Tibial artery (tissue), 4 donors: ENCODE results near the gene ERVH48-1.
"Not testable (repeated sequence)": the region's sequence is repeated elsewhere in the genome, so short reads cannot be mapped to it uniquely, and the experiment has no call there.

ENCODE experiments used
- DNase-seq, 2 donors: peaks; one replicate each; pipeline ENCODE4 v3.0.0-alpha.2; 2019
- H3K27ac ChIP-seq, 2 donors: fragments of 200-600 bp; sonication (generic) in 1 of 2; 1 replicate in 1 of 2; 2 replicates in 1 of 2; pipeline ENCODE4 v1.5.1; 2018 to 2019; ENCODE audit warnings: mild to moderate bottlenecking in 1 of 2
- H3K27me3 ChIP-seq, 2 donors: fragments of 200-600 bp; sonication (generic) in 1 of 2; one replicate each; pipeline versions ENCODE4 v1.5.1 to v1.6.0; 2016 to 2019
- H3K36me3 ChIP-seq, 3 donors: fragments of 200-600 bp; sonication (generic) in 2 of 3; one replicate each; pipeline ENCODE4 v1.5.1; 2016 to 2019; ENCODE audit warnings: mild to moderate bottlenecking in 2 of 3
- H3K4me1 ChIP-seq, 4 donors: fragments of 200-600 bp; sonication (generic) in 2 of 4; 1 replicate in 3 of 4; 2 replicates in 1 of 4; pipeline ENCODE4 v1.5.1; 2016 to 2019
- H3K4me3 ChIP-seq, 2 donors: fragments of 200-600 bp; sonication (generic) in 1 of 2; 1 replicate in 1 of 2; 2 replicates in 1 of 2; pipeline ENCODE4 v1.5.1; 2018 to 2019; ENCODE audit warnings: mild to moderate bottlenecking in 2 of 2
- H3K9me3 ChIP-seq, 3 donors: fragments of 200-600 bp; sonication (generic) in 1 of 3; one replicate each; pipeline ENCODE4 v1.5.1; 2016 to 2019
- intact Hi-C: fragments of 100-400 bp; cut with DNase I; formaldehyde crosslinking; loops from one replicate; pipeline ENCODE4 v1.15.0; 2023; ENCODE audit warnings: low total_unique reads
- TF ChIP-seq, protein P1 (sequence below), 2 experiments: fragments of 200-600 bp in 1 of 2; fragments of 450-650 bp in 1 of 2; IDR thresholded peaks; one replicate each; pipeline ENCODE4 v1.5.1; 2017 to 2019; ENCODE audit warnings: antibody characterized with exemption in 2 of 2, mild to moderate bottlenecking in 1 of 2, moderate library complexity in 1 of 2

Gene ERVH48-1

DNA sequence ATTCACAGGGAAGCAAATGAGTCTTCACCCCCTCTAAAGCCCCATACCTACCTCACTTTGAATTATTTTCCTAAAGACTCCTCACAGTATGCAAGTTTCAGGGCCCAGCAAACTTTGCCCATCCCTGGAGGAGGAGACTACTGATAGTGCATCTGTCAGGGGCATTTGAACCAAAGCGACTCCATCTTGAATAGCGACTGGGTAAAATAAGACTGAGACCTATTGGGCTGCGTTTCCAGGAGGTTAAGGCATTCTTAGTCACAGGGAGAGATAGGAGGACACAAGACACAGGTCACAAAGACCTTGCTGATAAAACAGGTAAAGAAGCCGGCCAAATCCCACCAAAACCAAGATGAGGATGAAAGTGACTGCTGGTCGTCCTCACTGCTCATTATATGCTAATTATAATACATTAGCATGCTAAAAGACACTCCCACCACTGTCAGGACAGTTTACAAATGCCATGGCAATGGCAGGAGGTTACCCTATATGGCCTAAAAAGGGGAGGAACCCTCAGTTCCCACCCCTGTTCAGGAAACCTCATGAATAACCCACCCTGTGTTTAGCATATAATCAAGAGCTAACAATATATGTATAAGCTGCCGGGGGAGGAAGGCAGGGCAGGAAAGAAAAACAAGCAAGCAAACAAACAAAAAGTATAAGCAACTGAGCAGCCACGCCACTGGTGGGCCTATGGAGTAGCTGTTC is 45.7 kb upstream of the ERVH48-1 start:
- Histone ChIP-seq H3K4me1 (peaks cover 0 to 10% (median 3%) of the 10 kb centered on the region in 4 donors), H3K9me3 (no peaks in the 10 kb centered on the region), H3K27ac (no peak overlapping the region), H3K36me3 (no peaks in the 10 kb centered on the region), H3K27me3 (no peaks in the 10 kb centered on the region), H3K4me3 (no peak overlapping the region)
- TF ChIP-seq, protein P1, sequence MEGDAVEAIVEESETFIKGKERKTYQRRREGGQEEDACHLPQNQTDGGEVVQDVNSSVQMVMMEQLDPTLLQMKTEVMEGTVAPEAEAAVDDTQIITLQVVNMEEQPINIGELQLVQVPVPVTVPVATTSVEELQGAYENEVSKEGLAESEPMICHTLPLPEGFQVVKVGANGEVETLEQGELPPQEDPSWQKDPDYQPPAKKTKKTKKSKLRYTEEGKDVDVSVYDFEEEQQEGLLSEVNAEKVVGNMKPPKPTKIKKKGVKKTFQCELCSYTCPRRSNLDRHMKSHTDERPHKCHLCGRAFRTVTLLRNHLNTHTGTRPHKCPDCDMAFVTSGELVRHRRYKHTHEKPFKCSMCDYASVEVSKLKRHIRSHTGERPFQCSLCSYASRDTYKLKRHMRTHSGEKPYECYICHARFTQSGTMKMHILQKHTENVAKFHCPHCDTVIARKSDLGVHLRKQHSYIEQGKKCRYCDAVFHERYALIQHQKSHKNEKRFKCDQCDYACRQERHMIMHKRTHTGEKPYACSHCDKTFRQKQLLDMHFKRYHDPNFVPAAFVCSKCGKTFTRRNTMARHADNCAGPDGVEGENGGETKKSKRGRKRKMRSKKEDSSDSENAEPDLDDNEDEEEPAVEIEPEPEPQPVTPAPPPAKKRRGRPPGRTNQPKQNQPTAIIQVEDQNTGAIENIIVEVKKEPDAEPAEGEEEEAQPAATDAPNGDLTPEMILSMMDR (IDR thresholded peaks at IDR 0.05) = no peak
- intact Hi-C loops = loop anchor here (10.0 kb wide), 2 partner anchors 46 to 76 kb away; partner anchors contain the start of genes ERVH48-1 and NDUFV3
- no peak for DNase-seq

DNA sequence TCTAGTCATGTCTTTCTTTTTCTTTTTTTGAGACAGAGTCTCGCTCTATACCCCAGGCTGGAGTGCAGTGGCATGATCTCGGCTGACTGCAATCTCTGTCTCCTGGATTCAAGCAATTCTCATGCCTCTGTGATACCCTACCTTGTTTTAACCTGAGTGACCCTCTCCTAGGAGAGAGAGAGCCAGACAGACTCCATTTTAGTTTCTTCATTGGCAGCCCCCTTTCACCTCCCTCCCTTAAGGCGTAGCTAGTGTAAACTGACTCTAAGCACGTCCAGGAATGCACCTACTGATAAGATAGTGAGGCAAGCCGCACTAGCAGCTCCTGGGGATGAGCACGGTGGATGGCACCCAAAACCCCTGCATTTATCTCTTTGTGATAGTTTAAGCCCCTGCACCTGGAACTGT is 43.8 kb upstream of the ERVH48-1 start:
- Histone ChIP-seq H3K4me1 (peaks cover 0 to 7% (median 3%) of the 10 kb centered on the region in 4 donors), H3K27me3 (no peaks in the 10 kb centered on the region), H3K9me3 (no peaks in the 10 kb centered on the region), H3K27ac (no peak overlapping the region), H3K4me3 (no peak overlapping the region), H3K36me3 (no peaks in the 10 kb centered on the region)
- TF ChIP-seq, protein P1 (IDR thresholded peaks at IDR 0.05) = no peak
- DNase-seq = no peak
- intact Hi-C loops = no loop called here

DNA sequence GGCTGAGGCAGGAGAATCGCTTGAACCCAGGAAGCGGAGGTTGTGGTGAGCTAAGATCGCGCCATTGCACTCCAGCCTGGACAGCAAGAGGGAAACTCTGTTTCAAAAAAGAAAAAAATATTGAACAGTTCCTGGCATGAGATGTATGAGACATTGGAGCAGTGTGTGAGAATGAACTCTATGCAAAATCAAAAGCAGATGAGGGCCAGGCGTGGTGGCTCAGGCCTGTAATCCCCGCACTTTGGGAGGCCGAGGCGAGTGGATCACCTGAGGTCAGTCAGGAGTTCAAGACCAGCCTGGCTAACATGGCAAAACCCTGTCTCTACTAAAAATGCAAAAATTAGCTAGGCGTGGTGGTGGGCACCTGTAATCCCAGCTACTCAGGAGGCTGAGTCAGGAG is 42.2 kb upstream of the ERVH48-1 start:
- H3K4me3 ChIP-seq, DNase-seq, intact Hi-C loops: not testable (repeated sequence)

DNA sequence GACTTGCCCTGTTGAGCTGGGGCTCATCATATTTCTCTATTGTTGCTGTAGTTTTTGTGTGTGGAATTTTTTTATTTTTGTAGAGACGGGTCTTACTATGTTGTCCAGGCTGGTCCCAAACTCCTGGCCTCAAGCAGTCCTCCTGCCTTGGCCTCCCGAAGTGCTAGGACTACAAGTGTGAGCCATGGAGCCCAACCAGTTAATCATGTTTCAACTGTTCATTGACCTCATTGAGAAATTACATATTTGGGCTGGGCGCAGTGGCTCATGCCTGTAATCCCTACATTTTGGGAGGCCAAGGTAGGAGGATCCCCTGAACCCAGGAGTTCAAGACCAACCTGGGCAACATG is 39.8 kb upstream of the ERVH48-1 start:
- intact Hi-C loops = no loop called here
- Histone ChIP-seq H3K36me3 (no peaks in the 10 kb centered on the region), H3K27ac (no peak overlapping the region), H3K9me3 (no peaks in the 10 kb centered on the region), H3K4me1 (no peaks in the 10 kb centered on the region), H3K27me3 (no peaks in the 10 kb centered on the region), H3K4me3 (no peak overlapping the region)
- DNase-seq = no peak
- TF ChIP-seq, protein P1 (IDR thresholded peaks at IDR 0.05) = no peak

More for the DNA sequence above, 42.2 kb upstream of the ERVH48-1 start:
- H3K27ac ChIP-seq, H3K27me3 ChIP-seq, H3K4me1 ChIP-seq, H3K36me3 ChIP-seq, H3K9me3 ChIP-seq: not testable (repeated sequence)

DNA sequence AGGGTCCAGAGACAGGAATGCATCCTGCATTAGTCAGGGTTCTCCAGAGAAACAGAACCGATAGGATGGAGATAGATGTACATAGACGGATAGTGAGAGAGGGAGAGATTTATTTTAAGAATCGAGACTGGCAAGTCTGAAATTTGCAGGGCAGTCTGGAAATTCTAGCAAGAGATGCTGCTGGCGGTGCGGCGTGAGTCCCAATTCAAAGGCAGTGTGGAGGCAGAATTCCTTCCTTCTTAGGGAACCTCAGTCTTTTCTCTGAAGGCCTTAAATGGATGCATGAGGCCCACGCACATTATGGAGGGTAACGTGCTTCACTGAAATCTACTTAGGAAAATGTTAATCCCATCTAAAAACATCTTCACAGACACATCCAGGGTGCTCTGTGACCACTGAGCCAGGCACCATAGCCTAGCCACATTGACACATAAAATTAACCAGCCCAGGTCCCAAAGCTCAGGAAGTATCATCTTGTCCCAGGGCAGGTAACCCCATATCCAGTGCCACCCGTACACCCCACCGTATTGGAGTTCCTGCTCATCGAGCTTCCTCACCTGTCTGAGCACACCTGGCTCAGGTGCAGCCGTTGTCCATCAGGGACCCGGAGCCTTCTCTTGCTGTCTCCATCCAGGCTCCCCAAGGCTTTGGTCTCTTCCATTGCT is 39.2 kb upstream of the ERVH48-1 start:
- Histone ChIP-seq H3K36me3 (no peaks in the 10 kb centered on the region), H3K4me3 (no peak overlapping the region), H3K9me3 (no peaks in the 10 kb centered on the region), H3K4me1 (no peaks in the 10 kb centered on the region), H3K27me3 (no peaks in the 10 kb centered on the region), H3K27ac (no peak overlapping the region)
- intact Hi-C loops = no loop called here
- DNase-seq = no peak
- TF ChIP-seq, protein P1 (IDR thresholded peaks at IDR 0.05) = no peak

DNA sequence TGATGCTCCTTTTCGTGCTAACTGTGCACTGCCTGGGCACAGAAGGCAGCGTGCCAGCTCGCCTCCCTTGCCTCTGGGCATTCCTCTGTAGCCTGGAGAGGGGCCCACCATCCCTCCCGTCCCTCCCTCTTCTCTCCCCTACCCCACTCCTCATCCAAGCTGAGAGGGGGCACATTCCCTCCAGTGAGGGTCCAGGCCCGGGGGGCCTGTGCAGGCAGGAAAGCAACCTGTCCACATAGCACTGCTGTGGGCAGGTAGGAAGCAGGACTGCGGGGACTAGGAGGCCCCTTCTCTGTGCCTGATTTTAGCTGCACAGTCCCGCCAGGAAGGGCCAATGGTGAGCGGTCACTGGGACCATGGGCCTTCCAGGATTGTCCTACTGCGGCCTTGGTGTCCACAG is 38.7 kb upstream of the ERVH48-1 start:
- intact Hi-C loops = no loop called here
- H3K36me3 ChIP-seq = no peaks in the 10 kb centered on the region
- no peaks in the 10 kb centered on the region for H3K4me1 ChIP-seq
- H3K9me3 ChIP-seq = no peaks in the 10 kb centered on the region
- TF ChIP-seq, protein P1 (IDR thresholded peaks at IDR 0.05) = no peak
- DNase-seq = no peak
- no peaks in the 10 kb centered on the region for H3K27me3 ChIP-seq
- H3K27ac ChIP-seq = no peak overlapping the region
- no peak overlapping the region for H3K4me3 ChIP-seq
